ENCODE measurements around the gene RAB31.
"Not testable (repeated sequence)": the region's sequence is repeated elsewhere in the genome, so short reads cannot be mapped to it uniquely, and the experiment has no call there.

The RAB31 gene

GRCh38 chr18:9897787-9898291, 189.7 kb downstream of the RAB31 start:
- not testable (repeated sequence) for H3K36me3 Mint-ChIP-seq

GRCh38 chr18:9898792-9899549, 190.9 kb downstream of the RAB31 start:
- H3K4me1 Mint-ChIP-seq: no peaks in the 10 kb centered on the region
- peaks cover 3% of the 10 kb centered on the region for H3K36me3 Mint-ChIP-seq
- H3K27ac Mint-ChIP-seq: no peak overlapping the region
- peaks cover 1% of the 10 kb centered on the region for H3K9me3 Mint-ChIP-seq
- peaks cover 6% of the 10 kb centered on the region for H3K27me3 Mint-ChIP-seq
- DNase-seq (ENCODE audit: low spot score in 2 of 2): no peak
- ATAC-seq (ENCODE audit: low read depth): no peak
- H3K4me3 Mint-ChIP-seq: no peak overlapping the region

More at GRCh38 chr18:9897787-9898291, 189.7 kb downstream of the RAB31 start:
- not testable (repeated sequence) for ATAC-seq (ENCODE audit: low read depth); H3K27ac Mint-ChIP-seq; H3K4me1 Mint-ChIP-seq; H3K4me3 Mint-ChIP-seq; H3K27me3 Mint-ChIP-seq; H3K9me3 Mint-ChIP-seq; DNase-seq (ENCODE audit: low spot score in 2 of 2)

GRCh38 chr18:9899550-9899930, 191.4 kb downstream of the RAB31 start:
- H3K27ac Mint-ChIP-seq; H3K4me1 Mint-ChIP-seq; ATAC-seq (ENCODE audit: low read depth); DNase-seq (ENCODE audit: low spot score in 2 of 2); H3K9me3 Mint-ChIP-seq; H3K36me3 Mint-ChIP-seq; H3K27me3 Mint-ChIP-seq; H3K4me3 Mint-ChIP-seq: not testable (repeated sequence)

GRCh38 chr18:9900699-9901098, 192.6 kb downstream of the RAB31 start:
- Mint-ChIP-seq H3K4me3 (no peak overlapping the region), H3K9me3 (peaks cover 1% of the 10 kb centered on the region), H3K4me1 (no peaks in the 10 kb centered on the region), H3K36me3 (peaks cover 3% of the 10 kb centered on the region), H3K27me3 (peaks cover 9% of the 10 kb centered on the region), H3K27ac (no peak overlapping the region)
- no peak for DNase-seq (ENCODE audit: low spot score in 2 of 2)
- no peak for ATAC-seq (ENCODE audit: low read depth)

GRCh38 chr18:9901377-9901776, 193.3 kb downstream of the RAB31 start:
- no peak for ATAC-seq (ENCODE audit: low read depth)
- Mint-ChIP-seq H3K27me3 (peaks cover 13% of the 10 kb centered on the region), H3K4me1 (no peaks in the 10 kb centered on the region), H3K27ac (no peak overlapping the region), H3K9me3 (peaks cover 1% of the 10 kb centered on the region), H3K36me3 (peaks cover 3% of the 10 kb centered on the region), H3K4me3 (no peak overlapping the region)
- DNase-seq (ENCODE audit: low spot score in 2 of 2): no peak

GRCh38 chr18:9902264-9902663, 194.2 kb downstream of the RAB31 start:
- not testable (repeated sequence) for DNase-seq (ENCODE audit: low spot score in 2 of 2); ATAC-seq (ENCODE audit: low read depth)
- H3K27me3 Mint-ChIP-seq: peaks cover 18% of the 10 kb centered on the region

GRCh38 chr18:9902832-9903231, 194.7 kb downstream of the RAB31 start:
- no peak overlapping the region for H3K4me3 Mint-ChIP-seq
- DNase-seq (ENCODE audit: low spot score in 2 of 2): no peak
- peaks cover 3% of the 10 kb centered on the region for H3K36me3 Mint-ChIP-seq

More at GRCh38 chr18:9902264-9902663, 194.2 kb downstream of the RAB31 start:
- H3K36me3 Mint-ChIP-seq, H3K4me3 Mint-ChIP-seq, H3K9me3 Mint-ChIP-seq, H3K4me1 Mint-ChIP-seq, H3K27ac Mint-ChIP-seq: not testable (repeated sequence)

GRCh38 chr18:9905401-9905922, 197.4 kb downstream of the RAB31 start:
- DNase-seq (ENCODE audit: low spot score in 2 of 2) (no peak), ATAC-seq (ENCODE audit: low read depth) (no peak)
- Mint-ChIP-seq H3K4me1 (no peaks in the 10 kb centered on the region), H3K27me3 (peaks cover 21% of the 10 kb centered on the region), H3K36me3 (peaks cover 3% of the 10 kb centered on the region), H3K27ac (no peak overlapping the region), H3K9me3 (peaks cover 1% of the 10 kb centered on the region), H3K4me3 (no peak overlapping the region)

More at GRCh38 chr18:9902832-9903231, 194.7 kb downstream of the RAB31 start:
- H3K9me3 Mint-ChIP-seq: peaks cover 1% of the 10 kb centered on the region
- ATAC-seq (ENCODE audit: low read depth): no peak
- no peaks in the 10 kb centered on the region for H3K4me1 Mint-ChIP-seq
- H3K27ac Mint-ChIP-seq: no peak overlapping the region
- peaks cover 18% of the 10 kb centered on the region for H3K27me3 Mint-ChIP-seq

GRCh38 chr18:9906481-9906880, 198.4 kb downstream of the RAB31 start:
- ATAC-seq (ENCODE audit: low read depth): no peak
- peaks cover 21% of the 10 kb centered on the region for H3K27me3 Mint-ChIP-seq
- H3K27ac Mint-ChIP-seq: no peak overlapping the region
- H3K9me3 Mint-ChIP-seq: peaks cover 1% of the 10 kb centered on the region
- H3K4me1 Mint-ChIP-seq: no peaks in the 10 kb centered on the region
- H3K4me3 Mint-ChIP-seq: no peak overlapping the region
- no peak for DNase-seq (ENCODE audit: low spot score in 2 of 2)
- peaks cover 3% of the 10 kb centered on the region for H3K36me3 Mint-ChIP-seq

GRCh38 chr18:9907867-9908266, 199.8 kb downstream of the RAB31 start:
- H3K4me3 Mint-ChIP-seq: no peak overlapping the region
- peaks cover under 1% of the 10 kb centered on the region for H3K4me1 Mint-ChIP-seq
- H3K27me3 Mint-ChIP-seq: peaks cover 17% of the 10 kb centered on the region
- H3K36me3 Mint-ChIP-seq: peaks cover 3% of the 10 kb centered on the region
- no peak overlapping the region for H3K27ac Mint-ChIP-seq
- ATAC-seq (ENCODE audit: low read depth) (no peak), DNase-seq (ENCODE audit: low spot score in 2 of 2) (no peak)
- H3K9me3 Mint-ChIP-seq: no peaks in the 10 kb centered on the region

- no peak for ATAC-seq (ENCODE audit: low read depth)
- no peak for DNase-seq (ENCODE audit: low spot score in 2 of 2)
- Mint-ChIP-seq H3K27ac (no peak overlapping the region), H3K9me3 (no peaks in the 10 kb centered on the region), H3K27me3 (peaks cover 14% of the 10 kb centered on the region), H3K4me1 (peaks cover 5% of the 10 kb centered on the region), H3K4me3 (no peak overlapping the region), H3K36me3 (no peaks in the 10 kb centered on the region)
Measured at GRCh38 chr18:9910071-9910470, 202.0 kb downstream of the RAB31 start.

GRCh38 chr18:9910661-9911060, 202.6 kb downstream of the RAB31 start:
- ATAC-seq (ENCODE audit: low read depth): no peak
- Mint-ChIP-seq H3K27ac (no peak overlapping the region), H3K36me3 (no peaks in the 10 kb centered on the region), H3K27me3 (peaks cover 12% of the 10 kb centered on the region), H3K4me1 (peaks cover 10% of the 10 kb centered on the region), H3K4me3 (no peak overlapping the region), H3K9me3 (no peaks in the 10 kb centered on the region)
- DNase-seq (ENCODE audit: low spot score in 2 of 2): no peak

GRCh38 chr18:9911226-9911625, 203.1 kb downstream of the RAB31 start:
- Mint-ChIP-seq H3K36me3 (no peaks in the 10 kb centered on the region), H3K27me3 (peaks cover 7% of the 10 kb centered on the region), H3K4me1 (peaks cover 16% of the 10 kb centered on the region)

More at GRCh38 chr18:9911226-9911625, 203.1 kb downstream of the RAB31 start:
- Mint-ChIP-seq H3K4me3 (no peak overlapping the region), H3K27ac (no peak overlapping the region), H3K9me3 (no peaks in the 10 kb centered on the region)
- ATAC-seq (ENCODE audit: low read depth): no peak
- no peak for DNase-seq (ENCODE audit: low spot score in 2 of 2)
